ENCODE measurements around the gene ACOXL. TPM values are rescaled to one million over a fixed set of nuclear protein-coding genes. Genes with fewer than 3 reads are reported as not detected.

ACOXL gene
- polyA plus RNA-seq, 3 donors: 0.35 TPM; not detected in 2

DNA sequence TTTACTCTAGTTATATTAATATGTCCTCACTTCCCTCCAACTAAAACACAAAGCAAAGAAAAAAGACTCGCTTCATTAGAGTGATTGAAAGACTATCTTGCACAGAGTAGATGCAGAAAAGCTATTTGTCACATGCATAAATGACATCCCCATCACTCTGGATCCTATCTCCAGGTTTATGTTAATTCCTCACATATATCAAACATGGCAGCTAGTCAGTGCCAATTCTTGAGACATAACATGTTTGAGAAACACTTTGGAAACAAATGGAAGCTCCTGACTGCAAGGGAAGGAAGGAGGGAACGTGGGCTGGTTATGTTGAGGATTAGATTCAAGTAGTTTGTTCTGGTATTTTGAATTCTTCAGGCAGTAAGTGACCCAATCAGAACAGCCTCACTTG, 298.6 kb downstream of the ACOXL start:
- Histone ChIP-seq H3K4me2 (replicated peaks; ENCODE audit: extremely low read depth, low read length, poor library complexity, severe bottlenecking) (no peak overlapping the region), H3K4me1 (ENCODE audit: control insufficient read depth in 1 of 2, insufficient read depth in 2 of 2, low read length in 2 of 2) (peaks cover 68 to 77% of the 10 kb centered on the region in 2 donors), H3K4me3 (replicated peaks in 1 of 3; ENCODE audit: low read depth in 2 of 3, low read length in 3 of 3) (no peak overlapping the region), H3K79me2 (ENCODE audit: insufficient read depth, low read length) (no peaks in the 10 kb centered on the region), H4K20me1 (ENCODE audit: insufficient read depth, low read length) (no peaks in the 10 kb centered on the region), H3K36me3 (replicated peaks in 1 of 2; ENCODE audit: control insufficient read depth in 1 of 2, insufficient read depth in 2 of 2, low read length in 2 of 2) (no peaks in the 10 kb centered on the region), H3K27me3 (ENCODE audit: control insufficient read depth in 2 of 2, insufficient read depth in 2 of 2, low read length in 2 of 2) (no peaks in the 10 kb centered on the region), H2AFZ (ENCODE audit: insufficient read depth, low read depth, low read length, poor library complexity, severe bottlenecking) (no peak overlapping the region), H3K27ac (ENCODE audit: low read depth in 1 of 2, low read length in 2 of 2) (no peak overlapping the region), H3K9ac (ENCODE audit: insufficient read depth, low read length, poor library complexity, severe bottlenecking) (no peak overlapping the region), H3K9me3 (replicated peaks in 1 of 2; ENCODE audit: control insufficient read depth in 1 of 2, insufficient read depth in 1 of 2, low read length in 2 of 2) (no peaks in the 10 kb centered on the region)
- intact Hi-C loops (cut with micrococcal nuclease): loop anchor here in 1 of 2 donors (5.0 kb wide), 1 partner anchor 34 kb away; no protein-coding TSS in a partner anchor
- Mint-ChIP-seq H3K9me3 (peaks cover 0 to 3% (median 2%) of the 10 kb centered on the region in 7 donors), H3K27ac (peak overlapping the region in 5 of 7 donors; percentile 68 to 92 (median 79)), H3K27me3 (ENCODE audit: low read depth in 3 of 3) (no peaks in the 10 kb centered on the region), H3K4me3 (no peak overlapping the region), H3K4me1 (peaks cover 77% of the 10 kb centered on the region), H3K36me3 (peaks cover 0 to 3% of the 10 kb centered on the region in 2 donors)
- TF ChIP-seq, protein P1, sequence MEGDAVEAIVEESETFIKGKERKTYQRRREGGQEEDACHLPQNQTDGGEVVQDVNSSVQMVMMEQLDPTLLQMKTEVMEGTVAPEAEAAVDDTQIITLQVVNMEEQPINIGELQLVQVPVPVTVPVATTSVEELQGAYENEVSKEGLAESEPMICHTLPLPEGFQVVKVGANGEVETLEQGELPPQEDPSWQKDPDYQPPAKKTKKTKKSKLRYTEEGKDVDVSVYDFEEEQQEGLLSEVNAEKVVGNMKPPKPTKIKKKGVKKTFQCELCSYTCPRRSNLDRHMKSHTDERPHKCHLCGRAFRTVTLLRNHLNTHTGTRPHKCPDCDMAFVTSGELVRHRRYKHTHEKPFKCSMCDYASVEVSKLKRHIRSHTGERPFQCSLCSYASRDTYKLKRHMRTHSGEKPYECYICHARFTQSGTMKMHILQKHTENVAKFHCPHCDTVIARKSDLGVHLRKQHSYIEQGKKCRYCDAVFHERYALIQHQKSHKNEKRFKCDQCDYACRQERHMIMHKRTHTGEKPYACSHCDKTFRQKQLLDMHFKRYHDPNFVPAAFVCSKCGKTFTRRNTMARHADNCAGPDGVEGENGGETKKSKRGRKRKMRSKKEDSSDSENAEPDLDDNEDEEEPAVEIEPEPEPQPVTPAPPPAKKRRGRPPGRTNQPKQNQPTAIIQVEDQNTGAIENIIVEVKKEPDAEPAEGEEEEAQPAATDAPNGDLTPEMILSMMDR (IDR thresholded peaks at IDR 0.05): no peak
- WGBS (ENCODE audit: insufficient coverage): 75% methylated on average over 1 of the region's 2 CpGs
- DNase-seq: no peak

DNA sequence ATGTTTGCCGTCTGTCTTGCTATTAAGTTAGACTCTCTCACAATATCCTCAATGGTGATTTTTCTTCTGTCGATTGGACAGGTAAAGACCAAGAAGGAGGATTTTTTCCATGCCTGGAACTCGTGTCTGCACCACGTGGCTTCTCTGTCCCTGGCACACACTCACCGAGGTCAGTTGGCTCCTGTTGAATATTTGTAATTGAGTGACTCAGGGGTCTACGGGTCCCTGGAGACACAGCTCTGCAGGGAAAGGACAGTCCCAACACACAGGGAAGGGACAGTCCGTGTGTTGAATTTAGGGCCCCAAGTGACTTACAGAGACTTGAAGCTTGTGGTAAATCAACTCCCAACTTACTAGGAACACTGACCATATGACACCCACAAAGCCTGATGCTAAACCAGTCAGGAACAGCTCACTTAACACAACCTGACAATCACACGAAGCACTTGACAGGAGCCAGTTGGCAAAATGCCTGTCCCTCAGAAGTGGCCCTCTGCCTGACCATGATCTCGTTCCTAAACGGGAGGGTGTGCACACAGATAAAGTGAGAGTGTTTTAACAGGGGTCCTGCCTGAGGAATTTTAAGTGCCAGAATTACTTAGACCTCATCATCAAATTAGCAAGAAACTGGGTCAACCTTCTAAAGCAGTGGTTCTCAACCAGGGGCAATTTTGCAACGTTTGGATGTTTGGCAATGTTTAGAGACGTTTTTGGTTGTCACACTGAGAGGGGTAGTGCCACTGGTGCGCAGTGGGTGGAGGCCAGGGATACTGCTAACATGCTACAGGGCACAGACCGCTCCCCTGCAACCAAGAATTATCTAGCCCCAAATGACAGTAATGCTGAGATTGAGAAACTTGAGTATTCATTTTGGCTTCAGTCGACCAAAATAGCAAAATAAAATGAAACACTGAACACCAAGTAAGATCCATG, 299.4 kb downstream of the ACOXL start:
- peak overlapping the region; percentile 73 for H3K4me2 ChIP-seq (replicated peaks; ENCODE audit: extremely low read depth, low read length, poor library complexity, severe bottlenecking)
- H3K27ac ChIP-seq (ENCODE audit: low read depth in 1 of 2, low read length in 2 of 2): peak overlapping the region; percentile 79 to 84
- no peaks in the 10 kb centered on the region for H4K20me1 ChIP-seq (ENCODE audit: insufficient read depth, low read length)
- H3K36me3 Mint-ChIP-seq: peaks cover 0 to 3% of the 10 kb centered on the region in 2 donors
- H3K27ac Mint-ChIP-seq: peak overlapping the region; percentile 89 to 96 (median 93)
- no peaks in the 10 kb centered on the region for H3K79me2 ChIP-seq (ENCODE audit: insufficient read depth, low read length)
- TF ChIP-seq, protein P1 (IDR thresholded peaks at IDR 0.05): no peak
- H3K27me3 ChIP-seq (ENCODE audit: control insufficient read depth in 2 of 2, insufficient read depth in 2 of 2, low read length in 2 of 2): no peaks in the 10 kb centered on the region
- peaks cover 0 to 3% (median 2%) of the 10 kb centered on the region in 7 donors for H3K9me3 Mint-ChIP-seq
- H3K9me3 ChIP-seq (replicated peaks in 1 of 2; ENCODE audit: control insufficient read depth in 1 of 2, insufficient read depth in 1 of 2, low read length in 2 of 2): no peaks in the 10 kb centered on the region
- H2AFZ ChIP-seq (ENCODE audit: insufficient read depth, low read depth, low read length, poor library complexity, severe bottlenecking): peak overlapping the region; percentile 57
- no peaks in the 10 kb centered on the region for H3K36me3 ChIP-seq (replicated peaks in 1 of 2; ENCODE audit: control insufficient read depth in 1 of 2, insufficient read depth in 2 of 2, low read length in 2 of 2)
- peaks cover 85% of the 10 kb centered on the region for H3K4me1 Mint-ChIP-seq
- peak overlapping the region in 1 of 3 experiments; percentile 64 for H3K4me3 ChIP-seq (replicated peaks in 1 of 3; ENCODE audit: low read depth in 2 of 3, low read length in 3 of 3)
- H3K4me1 ChIP-seq (ENCODE audit: control insufficient read depth in 1 of 2, insufficient read depth in 2 of 2, low read length in 2 of 2): peaks cover 76 to 86% of the 10 kb centered on the region in 2 donors
- H3K9ac ChIP-seq (ENCODE audit: insufficient read depth, low read length, poor library complexity, severe bottlenecking): peak overlapping the region; percentile 28
- H3K4me3 Mint-ChIP-seq: peak overlapping the region; percentile 31 to 85
- 81% methylated on average over 6 of the region's 15 CpGs for WGBS (ENCODE audit: insufficient coverage)
- DNase-seq: peak; percentile 45 to 73 (median 56)
- intact Hi-C loops (cut with micrococcal nuclease): loop anchor here in 1 of 2 donors (5.0 kb wide), 1 partner anchor 35 kb away; no protein-coding TSS in a partner anchor
- no peaks in the 10 kb centered on the region for H3K27me3 Mint-ChIP-seq (ENCODE audit: low read depth in 3 of 3)
